ENCODE measurements around the gene IFNA14. TPM values are rescaled to one million over a fixed set of nuclear protein-coding genes. Genes with fewer than 3 reads are reported as not detected.
"Not testable (repeated sequence)": the region's sequence is repeated elsewhere in the genome, so short reads cannot be mapped to it uniquely, and the experiment has no call there.

Gene IFNA14
- total RNA-seq, 4 donors from 2014 or later, result not detected

- Histone ChIP-seq H3K36me3 (no peaks in the 10 kb centered on the region), H3K9me3 (no peaks in the 10 kb centered on the region), H3K27ac (no peak within 1 kb of the TSS), H3K4me1 (no peaks in the 10 kb centered on the region), H3K4me3 (no peak within 1 kb of the TSS), H3K27me3 (no peaks in the 10 kb centered on the region)
- TF ChIP-seq CTCF (IDR thresholded peaks at IDR 0.05 in 4 of 5, conservative IDR thresholded peaks at IDR 0.05 in 1 of 5) (no peak), POLR2A (IDR thresholded peaks at IDR 0.05) (no peak)
- DNase-seq (no peak), ATAC-seq (no peak)
- in situ Hi-C loops (cut with MboI; ENCODE audit: low sequenced_read_pairs in 4 of 4) (no loop called here), intact Hi-C loops (cut with DNase I; ENCODE audit: low total_unique reads) (no loop called here)
Observed at GRCh38 chr9:21228122-21228521, 11.7 kb downstream of the IFNA14 start, which contains the start of gene IFNA17. TSS of gene IFNA17 (minus strand) at chr9:21228222. CDS start at chr9:21228173, 49 bp downstream.

GRCh38 chr9:21217211-21217610 is 22.6 kb downstream of the IFNA14 start, which contains the start of gene IFNA16:
TSS of gene IFNA16 (minus strand) at chr9:21217311. CDS start at chr9:21217305, 6 bp downstream.
- H3K4me3 ChIP-seq; DNase-seq; ATAC-seq; intact Hi-C loops (cut with DNase I; ENCODE audit: low total_unique reads); in situ Hi-C loops (cut with MboI; ENCODE audit: low sequenced_read_pairs in 4 of 4); H3K9me3 ChIP-seq; H3K36me3 ChIP-seq; H3K27ac ChIP-seq; H3K27me3 ChIP-seq; H3K4me1 ChIP-seq: not testable (repeated sequence)

GRCh38 chr9:21213411-21214326 is 26.1 kb downstream of the IFNA14 start:
- H3K27ac ChIP-seq; ATAC-seq; DNase-seq; H3K4me1 ChIP-seq; in situ Hi-C loops (cut with MboI; ENCODE audit: low sequenced_read_pairs in 4 of 4); H3K27me3 ChIP-seq; intact Hi-C loops (cut with DNase I; ENCODE audit: low total_unique reads); H3K36me3 ChIP-seq; H3K4me3 ChIP-seq; H3K9me3 ChIP-seq: not testable (repeated sequence)

GRCh38 chr9:21212160-21212559 is 27.6 kb downstream of the IFNA14 start:
- H3K4me3 ChIP-seq; intact Hi-C loops (cut with DNase I; ENCODE audit: low total_unique reads); H3K4me1 ChIP-seq; H3K27me3 ChIP-seq; ATAC-seq; H3K9me3 ChIP-seq; H3K36me3 ChIP-seq; in situ Hi-C loops (cut with MboI; ENCODE audit: low sequenced_read_pairs in 4 of 4); DNase-seq; H3K27ac ChIP-seq: not testable (repeated sequence)

GRCh38 chr9:21210782-21211181 is 29.0 kb downstream of the IFNA14 start:
- H3K36me3 ChIP-seq; H3K4me1 ChIP-seq; H3K4me3 ChIP-seq; intact Hi-C loops (cut with DNase I; ENCODE audit: low total_unique reads); ATAC-seq; in situ Hi-C loops (cut with MboI; ENCODE audit: low sequenced_read_pairs in 4 of 4); H3K27me3 ChIP-seq; H3K27ac ChIP-seq; DNase-seq; H3K9me3 ChIP-seq: not testable (repeated sequence)

- Histone ChIP-seq H3K4me1 (no peaks in the 10 kb centered on the region), H3K4me3 (no peak overlapping the region), H3K9me3 (no peaks in the 10 kb centered on the region), H3K27me3 (no peaks in the 10 kb centered on the region), H3K36me3 (no peaks in the 10 kb centered on the region), H3K27ac (no peak overlapping the region)
- TF ChIP-seq POLR2A (IDR thresholded peaks at IDR 0.05), result no peak
- no peak for TF ChIP-seq CTCF (IDR thresholded peaks at IDR 0.05 in 4 of 5, conservative IDR thresholded peaks at IDR 0.05 in 1 of 5)
- ATAC-seq (no peak), DNase-seq (no peak)
- intact Hi-C loops (cut with DNase I; ENCODE audit: low total_unique reads), result no loop called here
- in situ Hi-C loops (cut with MboI; ENCODE audit: low sequenced_read_pairs in 4 of 4), result no loop called here
Observed at GRCh38 chr9:21210311-21210710, 29.5 kb downstream of the IFNA14 start.

GRCh38 chr9:21207043-21207442 is 32.8 kb downstream of the IFNA14 start, which contains the start of gene IFNA10:
TSS of gene IFNA10 (minus strand) at chr9:21207143. CDS start at chr9:21207097, 46 bp downstream.
- H3K4me3 ChIP-seq; intact Hi-C loops (cut with DNase I; ENCODE audit: low total_unique reads); DNase-seq; H3K27ac ChIP-seq; in situ Hi-C loops (cut with MboI; ENCODE audit: low sequenced_read_pairs in 4 of 4); H3K27me3 ChIP-seq; H3K9me3 ChIP-seq; ATAC-seq; H3K36me3 ChIP-seq; H3K4me1 ChIP-seq: not testable (repeated sequence)

Data from gastrocnemius medialis (tissue), 4 donors.